Caco-2 (cell line): ENCODE data around the gene GSTA3. TPM values are rescaled to one million over a fixed set of nuclear protein-coding genes. Genes with fewer than 3 reads are reported as not detected.
"Not testable (repeated sequence)": the region's sequence is repeated elsewhere in the genome, so short reads cannot be mapped to it uniquely, and the experiment has no call there.

Experiments
- BruUV-seq: library from RNA; stranded (reverse); fragments of 400-500 nt; replicated peaks from 2 replicates; lab custom pipeline; 2021; lab: Mats Ljungman, UMichigan
- CTCF ChIA-PET: fragments of 300-600 bp; sonication (Branson Sonifier 250); formaldehyde crosslinking; loops from one replicate; lab custom pipeline; 2022; ENCODE audit warnings: antibody characterized with exemption; lab: Charles Lee
- POLR2A ChIA-PET: fragments of 300-600 bp; sonication (Branson Sonifier 250); formaldehyde crosslinking; loops from one replicate; lab custom pipeline; 2022; ENCODE audit warnings: antibody characterized with exemption; lab: Charles Lee
- DNase-seq, 2 experiments: peaks; one replicate each; pipeline versions ENCODE4 v3.0.0 to v3.0.0-alpha.2; 2020 to 2022
- H3K27me3 ChIP-seq: replicated peaks from 2 replicates; pipeline ENCODE4 v1.6.0; 2011; ENCODE audit warnings: low read length; ENCODE audit not compliant: control insufficient read depth, insufficient read depth
- H3K36me3 ChIP-seq: 2 replicates; pipeline ENCODE4 v1.5.1; 2011; ENCODE audit warnings: low read length; ENCODE audit not compliant: control insufficient read depth, insufficient read depth
- H3K4me1 ChIP-seq: fragments of 250-450 bp; sonication (Bioruptor Pico); 2 replicates; pipeline ENCODE4 v1.5.1; 2020; ENCODE audit warnings: mild to moderate bottlenecking
- H3K4me3 ChIP-seq: 2 replicates; pipeline ENCODE4 v1.5.1; 2011; ENCODE audit warnings: low read depth, mild to moderate bottlenecking, control low read depth, low read length
- H3K9me3 ChIP-seq: fragments of 250-450 bp; sonication (Bioruptor Pico); 2 replicates; pipeline ENCODE4 v1.5.1; 2020; ENCODE audit warnings: mild to moderate bottlenecking, moderate library complexity
- H3K27ac Mint-ChIP-seq: one replicate; pipeline ENCODE4 v1.8.0; 2022; ENCODE audit warnings: mixed read lengths; ENCODE audit not compliant: unreplicated experiment
- H3K27me3 Mint-ChIP-seq: one replicate; pipeline ENCODE4 v1.8.0; 2022; ENCODE audit warnings: mixed read lengths; ENCODE audit not compliant: insufficient read depth, unreplicated experiment
- H3K36me3 Mint-ChIP-seq: one replicate; pipeline ENCODE4 v1.8.0; 2022; ENCODE audit warnings: mild to moderate bottlenecking, mixed read lengths; ENCODE audit not compliant: insufficient read depth, unreplicated experiment
- H3K4me1 Mint-ChIP-seq: one replicate; pipeline ENCODE4 v1.8.0; 2022; ENCODE audit warnings: low read depth, mixed read lengths; ENCODE audit not compliant: unreplicated experiment
- H3K4me3 Mint-ChIP-seq: one replicate; pipeline ENCODE4 v1.8.0; 2022; ENCODE audit warnings: mild to moderate bottlenecking, moderate library complexity, mixed read lengths; ENCODE audit not compliant: unreplicated experiment
- H3K9me3 Mint-ChIP-seq: one replicate; pipeline ENCODE4 v1.8.0; 2022; ENCODE audit warnings: mixed read lengths; ENCODE audit not compliant: unreplicated experiment
- CTCF ChIP-seq, 2 experiments: fragments of 200-600 bp in 1 of 2; IDR thresholded peaks; 1 replicate in 1 of 2; 2 replicates in 1 of 2; pipeline versions ENCODE4 v1.5.1 to v1.8.0; 2011 to 2022; ENCODE audit warnings: antibody characterized with exemption in 1 of 2, control low read depth in 1 of 2, inconsistent platforms in 1 of 2, low read depth in 1 of 2, low read length in 1 of 2, mild to moderate bottlenecking in 1 of 2, moderate library complexity in 1 of 2; ENCODE audit not compliant: insufficient read depth in 1 of 2, severe bottlenecking in 1 of 2, unreplicated experiment in 1 of 2
- intact Hi-C: fragments of 100-400 bp; cut with micrococcal nuclease; formaldehyde crosslinking; loops from one replicate; pipeline ENCODE4 v1.10.0; 2022; ENCODE audit not compliant: unreplicated experiment
- total RNA-seq: library from RNA; stranded (reverse); gene quantifications from 2 replicates; pipeline ENCODE4 v1.2.3, GENCODE V29; 2022

The GSTA3 gene
- total RNA-seq, 1 experiment from 2014 or later = not detected

GRCh38 chr6:52868899-52869298, 40.6 kb downstream of the GSTA3 start:
- H3K27me3 Mint-ChIP-seq, H3K36me3 ChIP-seq, H3K9me3 ChIP-seq, H3K27me3 ChIP-seq, H3K27ac Mint-ChIP-seq, intact Hi-C loops, H3K4me1 ChIP-seq, POLR2A ChIA-PET, H3K4me1 Mint-ChIP-seq, H3K9me3 Mint-ChIP-seq, H3K4me3 ChIP-seq, CTCF ChIA-PET, H3K4me3 Mint-ChIP-seq, H3K36me3 Mint-ChIP-seq, BruUV-seq, DNase-seq: not testable (repeated sequence)

- no peak overlapping the region for H3K4me3 Mint-ChIP-seq
- no peak for DNase-seq
- no peaks in the 10 kb centered on the region for H3K4me1 ChIP-seq
- CTCF ChIA-PET = no interaction called here
- H3K4me1 Mint-ChIP-seq = no peaks in the 10 kb centered on the region
- no peaks in the 10 kb centered on the region for H3K27me3 ChIP-seq
- POLR2A ChIA-PET = no interaction called here
- H3K27me3 Mint-ChIP-seq = no peaks in the 10 kb centered on the region
- no peaks in the 10 kb centered on the region for H3K36me3 Mint-ChIP-seq
- no peak overlapping the region for H3K27ac Mint-ChIP-seq
- intact Hi-C loops = no loop called here
- no peak overlapping the region for H3K4me3 ChIP-seq
- H3K9me3 ChIP-seq = no peaks in the 10 kb centered on the region
- no peaks in the 10 kb centered on the region for H3K9me3 Mint-ChIP-seq
- no peak for TF ChIP-seq CTCF (IDR thresholded peaks at IDR 0.05; ENCODE audit: insufficient read depth in 1 of 2, low read depth in 1 of 2, low read length in 1 of 2, severe bottlenecking in 1 of 2, unreplicated experiment in 1 of 2)
- no TSS peak for BruUV-seq
- H3K36me3 ChIP-seq = no peaks in the 10 kb centered on the region
Measured at GRCh38 chr6:52868240-52868639, 41.3 kb downstream of the GSTA3 start.

- H3K4me1 Mint-ChIP-seq, H3K36me3 Mint-ChIP-seq, intact Hi-C loops, H3K9me3 Mint-ChIP-seq, CTCF ChIA-PET, H3K36me3 ChIP-seq, H3K9me3 ChIP-seq, H3K27me3 Mint-ChIP-seq, H3K4me3 ChIP-seq, BruUV-seq, DNase-seq, H3K4me1 ChIP-seq, H3K4me3 Mint-ChIP-seq, POLR2A ChIA-PET, H3K27ac Mint-ChIP-seq, H3K27me3 ChIP-seq: not testable (repeated sequence)
Measured at GRCh38 chr6:52861151-52861550, 48.3 kb downstream of the GSTA3 start.

- Mint-ChIP-seq H3K9me3 (peaks cover 10% of the 10 kb centered on the region), H3K27me3 (no peaks in the 10 kb centered on the region)
Measured at GRCh38 chr6:52858416-52858815, 51.1 kb downstream of the GSTA3 start.

GRCh38 chr6:52856137-52856536, 53.4 kb downstream of the GSTA3 start:
- H3K4me1 ChIP-seq, H3K27me3 ChIP-seq, H3K4me1 Mint-ChIP-seq, H3K36me3 Mint-ChIP-seq, H3K36me3 ChIP-seq, H3K27me3 Mint-ChIP-seq, BruUV-seq, H3K4me3 Mint-ChIP-seq, H3K4me3 ChIP-seq, H3K27ac Mint-ChIP-seq, H3K9me3 ChIP-seq, intact Hi-C loops, POLR2A ChIA-PET: not testable (repeated sequence)
- CTCF ChIA-PET = interaction anchor here (0.7 kb wide), 1 partner anchor 139 kb away, joined by 3 read pairs; no protein-coding TSS in a partner anchor
- H3K9me3 Mint-ChIP-seq = peaks cover 11% of the 10 kb centered on the region
- DNase-seq = peak; percentile 52 to 70

More at GRCh38 chr6:52858416-52858815, 51.1 kb downstream of the GSTA3 start:
- CTCF ChIA-PET = no interaction called here
- intact Hi-C loops = no loop called here
- H3K36me3 ChIP-seq = no peaks in the 10 kb centered on the region
- Mint-ChIP-seq H3K27ac (no peak overlapping the region), H3K36me3 (no peaks in the 10 kb centered on the region), H3K4me1 (no peaks in the 10 kb centered on the region), H3K4me3 (no peak overlapping the region)
- TF ChIP-seq CTCF (IDR thresholded peaks at IDR 0.05; ENCODE audit: insufficient read depth in 1 of 2, low read depth in 1 of 2, low read length in 1 of 2, severe bottlenecking in 1 of 2, unreplicated experiment in 1 of 2) = no peak
- H3K9me3 ChIP-seq = no peaks in the 10 kb centered on the region
- BruUV-seq = no TSS peak
- no peak for DNase-seq
- POLR2A ChIA-PET = no interaction called here
- H3K4me1 ChIP-seq = peaks cover 7% of the 10 kb centered on the region
- H3K27me3 ChIP-seq = no peaks in the 10 kb centered on the region
- no peak overlapping the region for H3K4me3 ChIP-seq
